ENCODE results near the gene MARK4.
A peak's percentile ranks its signal among the peaks of the same experiment; 100 is the strongest.
"Not testable (repeated sequence)": the region's sequence is repeated elsewhere in the genome, so short reads cannot be mapped to it uniquely, and the experiment has no call there.

MARK4 gene

DNA sequence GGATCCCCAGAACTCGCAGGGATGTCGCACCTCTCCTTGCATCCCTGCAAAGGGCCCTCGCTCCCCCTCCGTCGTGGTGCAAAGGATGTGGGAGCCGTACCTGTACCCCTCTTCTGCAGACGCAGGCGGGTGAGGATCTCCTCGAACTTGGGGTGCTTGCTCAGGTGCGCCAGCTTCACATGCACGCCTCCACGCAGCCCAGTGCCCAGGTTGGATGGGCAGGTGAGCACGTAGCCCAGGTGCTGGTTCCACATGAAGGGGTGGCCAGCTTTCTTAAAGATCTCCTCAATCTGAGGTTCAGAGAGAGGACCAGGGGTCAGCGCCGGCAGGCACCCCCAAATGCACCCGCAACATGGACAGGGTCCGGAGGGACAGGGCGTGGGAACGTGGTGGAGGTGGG, 56.3 kb downstream of the MARK4 start:
- DNase-seq, result no peak

- DNase-seq, result not testable (repeated sequence)
Measured at GRCh38 chr19:45309322-45309721, 58.3 kb downstream of the MARK4 start.

DNA sequence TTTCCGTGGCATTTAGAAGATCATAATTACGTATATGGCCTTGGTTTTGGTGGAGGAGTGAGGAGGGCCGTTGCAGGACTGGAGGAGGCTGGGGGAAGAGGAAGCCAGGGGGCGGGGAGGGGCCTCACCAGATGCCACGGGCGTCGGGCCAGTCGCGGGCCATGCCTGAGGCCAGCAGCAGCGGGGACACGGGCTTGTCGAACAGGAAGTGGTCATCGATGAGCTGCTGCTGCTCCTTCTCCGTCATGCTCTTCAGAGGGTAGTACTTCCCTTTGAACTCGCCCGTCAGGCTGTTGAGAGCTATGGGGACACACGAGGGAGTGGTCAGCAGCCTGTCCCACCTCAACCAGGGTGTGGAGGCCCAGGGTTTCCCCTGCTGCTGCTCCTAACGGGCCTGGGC, 60.5 kb downstream of the MARK4 start:
- DNase-seq, result no peak

DNA sequence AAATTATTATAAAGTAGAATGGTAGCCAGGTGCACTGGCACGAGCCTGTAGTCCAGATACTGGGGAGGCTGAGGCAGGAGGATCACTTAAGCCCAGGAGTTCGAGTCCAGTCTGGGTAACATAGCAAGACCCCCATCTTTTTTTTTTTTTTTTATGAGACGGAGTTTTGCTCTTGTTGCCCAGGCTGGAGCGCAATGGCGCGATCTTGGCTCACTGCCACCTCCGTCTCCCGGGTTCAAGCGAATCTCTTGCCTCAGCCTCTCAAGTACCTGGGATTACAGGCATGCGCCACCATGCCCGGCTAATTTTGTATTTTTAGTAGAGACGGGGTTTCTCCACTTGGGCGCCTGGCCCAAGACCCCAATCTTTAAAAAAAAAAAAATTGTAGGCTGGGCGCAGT, 61.2 kb downstream of the MARK4 start:
- not testable (repeated sequence) for DNase-seq

DNA sequence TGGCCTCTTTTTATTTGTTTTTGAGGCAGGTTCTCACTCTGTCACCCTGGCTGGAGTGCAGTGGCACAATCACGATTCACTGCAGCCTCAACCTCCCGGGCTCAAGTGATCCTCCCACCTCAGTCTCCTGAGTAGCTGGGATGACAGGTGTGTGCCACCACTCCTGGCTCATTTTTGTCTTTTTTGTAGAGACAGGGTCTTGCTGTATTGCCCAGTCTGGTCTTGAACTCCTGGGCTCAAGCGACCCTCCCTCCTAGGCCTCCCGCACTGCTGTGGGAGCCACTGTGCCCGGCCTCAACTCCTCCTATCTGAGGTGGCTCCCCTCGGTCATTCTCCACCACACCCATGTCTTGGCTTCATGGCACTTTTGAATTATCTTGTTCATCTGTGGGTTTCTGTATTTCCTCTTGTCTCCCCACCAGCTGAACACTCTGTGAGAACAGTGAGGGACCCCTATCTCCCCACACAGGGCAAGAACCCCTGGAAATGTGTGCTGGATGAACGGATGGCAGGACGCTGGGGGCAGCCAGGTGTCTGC, 63.7 kb downstream of the MARK4 start:
- no peak for DNase-seq

- DNase-seq, result no peak
Measured at GRCh38 chr19:45315304-45315703, 64.2 kb downstream of the MARK4 start.

GRCh38 chr19:45320997-45321775, 70.1 kb downstream of the MARK4 start:
- DNase-seq, result no peak

GRCh38 chr19:45321848-45322247, 70.8 kb downstream of the MARK4 start:
- DNase-seq, result no peak

- DNase-seq, result peak; percentile 65
Measured at GRCh38 chr19:45322311-45322710, 71.2 kb downstream of the MARK4 start.

GRCh38 chr19:45322744-45323281, 71.7 kb downstream of the MARK4 start, which contains the start of gene CKM:
Gene CKM (minus strand): TSS chr19:45322875. CDS start chr19:45319713, 3,162 bp downstream.
- no peak for DNase-seq

GRCh38 chr19:45323671-45324081, 72.6 kb downstream of the MARK4 start:
- no peak for DNase-seq

DNA sequence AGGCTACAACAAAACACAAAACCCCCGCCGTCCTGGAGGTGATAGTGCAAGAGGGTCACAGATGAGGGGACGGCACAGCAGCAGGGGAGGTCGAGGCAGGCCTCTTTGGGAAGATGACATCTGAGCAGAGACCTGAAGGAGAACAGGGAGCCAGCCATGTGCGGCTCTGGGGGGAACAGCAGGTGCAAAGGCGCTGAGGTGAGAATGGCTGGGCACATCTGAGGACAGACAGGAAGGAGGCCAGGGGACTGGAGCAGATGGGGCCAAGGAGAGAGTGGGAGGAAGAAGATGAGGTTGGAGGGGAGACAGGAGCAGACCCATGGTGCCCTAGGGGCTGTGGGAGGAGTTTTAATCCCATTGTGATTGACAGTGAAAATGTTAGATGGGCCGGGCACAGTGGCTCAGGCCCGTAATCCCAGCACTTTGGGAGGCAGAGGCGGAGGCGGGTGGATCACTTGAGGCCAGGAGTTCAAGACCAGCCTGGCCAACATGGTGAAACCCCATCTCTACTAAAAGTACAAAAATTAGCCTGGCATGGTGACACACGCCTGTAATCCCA, 73.4 kb downstream of the MARK4 start:
- DNase-seq, result no peak

DNA sequence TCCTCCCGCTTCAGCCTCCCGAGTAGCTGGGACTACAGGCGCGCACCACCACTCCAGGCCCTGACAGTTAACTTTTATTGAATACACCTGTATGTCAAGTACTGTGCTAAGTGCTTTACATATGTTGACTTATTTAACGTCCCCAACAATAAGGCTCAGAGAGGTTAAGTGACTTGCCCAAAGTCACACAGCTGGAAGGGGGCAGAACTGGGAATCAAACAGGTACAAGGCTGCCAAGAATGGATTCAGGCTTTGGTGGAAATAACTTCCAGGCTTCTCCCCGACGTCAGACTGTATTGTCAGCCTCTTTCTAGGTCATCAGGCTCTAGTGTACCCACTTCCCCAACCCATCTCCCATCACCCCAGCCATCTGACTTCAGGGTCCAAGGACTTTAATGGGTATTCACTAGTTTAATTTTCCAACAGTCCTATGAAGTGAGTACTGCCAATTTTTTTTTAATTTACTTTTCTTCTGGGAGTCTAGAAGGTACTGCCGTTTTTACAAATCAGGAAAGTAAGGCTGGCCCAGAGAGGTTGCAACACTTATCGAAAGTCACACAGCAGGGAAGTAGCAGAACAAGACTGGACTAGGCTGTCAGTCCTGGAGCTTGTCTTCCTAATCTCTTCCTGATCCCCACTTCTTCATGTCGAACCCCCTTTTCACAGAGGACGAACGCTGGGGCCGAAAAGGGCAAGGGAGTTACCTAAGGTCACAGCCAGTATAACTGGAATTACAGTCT, 76.5 kb downstream of the MARK4 start:
- DNase-seq, result no peak

DNA sequence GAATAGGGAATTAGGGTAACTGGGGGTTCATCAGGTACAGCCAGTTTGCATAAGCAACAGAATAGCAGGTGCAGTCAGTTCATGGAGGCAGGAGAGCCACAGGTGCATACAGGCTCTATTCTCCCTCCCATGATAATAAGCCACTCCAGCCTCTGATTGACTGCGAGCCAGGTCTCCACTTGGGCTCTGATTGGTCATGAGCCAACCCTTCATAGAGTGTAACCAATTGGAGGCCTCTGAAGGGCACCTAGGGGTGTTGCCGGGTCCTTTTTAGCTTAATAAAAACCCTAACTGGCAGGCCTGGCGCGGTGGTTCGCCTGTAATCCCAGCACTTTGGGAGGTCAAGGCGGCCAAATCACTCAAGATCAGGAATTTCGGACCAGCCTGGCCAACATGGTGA, 80.3 kb downstream of the MARK4 start:
- no peak for DNase-seq

- no peak for DNase-seq
Measured at GRCh38 chr19:45333609-45334303, 82.7 kb downstream of the MARK4 start.

GRCh38 chr19:45334881-45335280, 83.8 kb downstream of the MARK4 start:
- not testable (repeated sequence) for DNase-seq

GRCh38 chr19:45336696-45337251, 85.7 kb downstream of the MARK4 start:
- no peak for DNase-seq

GRCh38 chr19:45339629-45340028, 88.6 kb downstream of the MARK4 start:
- DNase-seq, result no peak

- DNase-seq, result no peak
Measured at GRCh38 chr19:45340232-45340898, 89.3 kb downstream of the MARK4 start, which contains the start of gene KLC3. Gene KLC3 (plus strand): TSS chr19:45340750. CDS start chr19:45345542, 4,792 bp downstream.

DNA sequence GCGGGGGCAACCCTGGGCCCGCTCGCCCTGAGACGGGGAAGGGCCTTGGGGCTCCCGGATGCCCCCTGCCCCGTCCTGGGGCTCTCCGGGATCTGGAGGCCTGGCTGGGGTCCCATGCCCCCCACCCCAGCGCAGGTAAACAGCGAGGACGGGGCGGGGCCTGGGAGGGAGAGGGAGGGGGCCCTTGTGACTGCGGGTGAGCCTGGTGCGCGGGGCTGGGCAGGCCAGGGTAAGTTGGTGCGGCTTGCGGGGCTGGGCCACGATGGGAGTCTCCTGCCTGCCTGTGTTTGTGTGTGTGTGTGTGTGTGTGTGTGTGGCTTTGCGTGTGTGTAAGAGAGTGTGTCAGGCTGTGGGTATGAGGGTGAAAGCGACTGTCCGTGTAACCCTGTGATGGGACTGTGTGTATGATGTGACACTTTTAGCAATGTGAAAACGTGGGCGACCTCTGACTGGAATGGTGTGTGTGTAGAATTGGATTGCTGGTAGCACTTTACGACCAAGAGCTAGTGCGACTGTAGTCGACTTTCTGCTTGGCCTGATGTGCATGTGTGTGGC, 89.9 kb downstream of the MARK4 start:
- no peak for DNase-seq

GRCh38 chr19:45342911-45343310, 91.8 kb downstream of the MARK4 start:
- no peak for DNase-seq
